SK-N-SH treated with all-trans-retinoic acid at 6 μM for 48 hours (cell line): ENCODE measurements around the gene VILL.

Source experiments
- ATAC-seq: fragments of 200-7000 bp; cut with Tn5 transposase; 3 replicates; pipeline ENCODE4 v1.9.1; 2020; ENCODE audit warnings: mild to moderate bottlenecking, moderate library complexity
- ARNTL ChIP-seq: fragments of 450-650 bp; formaldehyde crosslinking; IDR thresholded peaks from 2 replicates; pipeline ENCODE4 v1.5.0; 2020; ENCODE audit warnings: low read depth, mild to moderate bottlenecking, moderate library complexity, borderline replicate concordance
- CREB5 ChIP-seq: fragments of 250-450 bp; sonication (Bioruptor Pico); IDR thresholded peaks from 2 replicates; pipeline ENCODE4 v1.5.1; 2020; ENCODE audit warnings: low read depth, mild to moderate bottlenecking, moderate library complexity
- CSDC2 ChIP-seq: fragments of 250-450 bp; sonication (Bioruptor Pico); IDR thresholded peaks from 2 replicates; pipeline ENCODE4 v1.5.0; 2020; ENCODE audit warnings: mild to moderate bottlenecking, moderate library complexity
- CSRNP3 ChIP-seq: fragments of 250-450 bp; sonication (Bioruptor Pico); IDR thresholded peaks from 2 replicates; pipeline ENCODE4 v1.5.1; 2021; ENCODE audit warnings: mild to moderate bottlenecking, moderate library complexity
- ESRRG ChIP-seq: fragments of 250-450 bp; sonication (Bioruptor Pico); IDR thresholded peaks from 2 replicates; pipeline ENCODE4 v1.6.1; 2021; ENCODE audit warnings: mild to moderate bottlenecking
- OSR1 ChIP-seq: fragments of 250-450 bp; sonication (Bioruptor Pico); IDR thresholded peaks from 2 replicates; pipeline ENCODE4 v1.8.0; 2022; ENCODE audit warnings: moderate library complexity, mild to moderate bottlenecking, inconsistent platforms
- PATZ1 ChIP-seq: fragments of 250-450 bp; sonication (Bioruptor Pico); IDR thresholded peaks from 2 replicates; pipeline ENCODE4 v1.8.0; 2020; ENCODE audit warnings: mild to moderate bottlenecking, moderate library complexity, borderline replicate concordance
- POU6F1 ChIP-seq: fragments of 250-450 bp; sonication (Bioruptor Pico); IDR thresholded peaks from 2 replicates; pipeline ENCODE4 v1.8.0; 2021; ENCODE audit warnings: low read depth, mild to moderate bottlenecking, moderate library complexity, borderline replicate concordance
- PPARA ChIP-seq: fragments of 250-450 bp; sonication (Bioruptor Pico); IDR thresholded peaks from 2 replicates; pipeline ENCODE4 v1.5.0; 2020; ENCODE audit warnings: mild to moderate bottlenecking, borderline replicate concordance
- RARB ChIP-seq: fragments of 250-450 bp; sonication (Bioruptor Pico); IDR thresholded peaks from 2 replicates; pipeline ENCODE4 v1.8.0; 2021; ENCODE audit warnings: mild to moderate bottlenecking, moderate library complexity
- SNAI2 ChIP-seq: fragments of 250-450 bp; sonication (Bioruptor Pico); IDR thresholded peaks from 2 replicates; pipeline ENCODE4 v1.5.0; 2020; ENCODE audit warnings: mild to moderate bottlenecking, moderate library complexity
- TCF4 ChIP-seq: fragments of 250-450 bp; sonication (Bioruptor Pico); IDR thresholded peaks from 2 replicates; pipeline ENCODE4 v1.8.0; 2021; ENCODE audit warnings: mild to moderate bottlenecking, moderate library complexity, borderline replicate concordance
- ZC3H10 ChIP-seq: fragments of 250-450 bp; sonication (Bioruptor Pico); IDR thresholded peaks from 2 replicates; pipeline ENCODE4 v1.5.1; 2021; ENCODE audit warnings: mild to moderate bottlenecking, moderate library complexity
- ZFP3 ChIP-seq: fragments of 250-450 bp; sonication (Bioruptor Pico); IDR thresholded peaks from 2 replicates; pipeline ENCODE4 v1.5.0; 2020; ENCODE audit warnings: mild to moderate bottlenecking, moderate library complexity
- ZNF565 ChIP-seq: fragments of 450-650 bp; formaldehyde crosslinking; conservative IDR thresholded peaks from 2 replicates; pipeline ENCODE4 v1.5.0; 2020; ENCODE audit warnings: low read depth, mild to moderate bottlenecking, moderate library complexity
- ZNF70 ChIP-seq: fragments of 450-650 bp; formaldehyde crosslinking; IDR thresholded peaks from 2 replicates; pipeline ENCODE4 v1.5.0; 2020; ENCODE audit warnings: mild to moderate bottlenecking, moderate library complexity
- ZNF8 ChIP-seq: fragments of 450-650 bp; formaldehyde crosslinking; IDR thresholded peaks from 2 replicates; pipeline ENCODE4 v1.5.0; 2020; ENCODE audit warnings: mild to moderate bottlenecking, moderate library complexity

VILL gene

GRCh38 chr3:38038447-38038911 lies 47.9 kb downstream of the VILL start:
- no peak for ATAC-seq

GRCh38 chr3:38039101-38039898 lies 48.7 kb downstream of the VILL start, which contains the start of gene DLEC1:
DLEC1 (plus strand) TSS chr3:38039208; CDS start chr3:38039226, 18 bp downstream.
- ATAC-seq = no peak
- TF ChIP-seq ZNF565 (no peak), CSRNP3 (no peak), CSDC2 (CRISPR knock-in tag) (no peak), ARNTL (CRISPR knock-in tag) (no peak), POU6F1 (CRISPR knock-in tag) (no peak), ZFP3 (CRISPR knock-in tag) (no peak)
- TF ChIP-seq, all 23 proteins: peak for 0

More at GRCh38 chr3:38038447-38038911, 47.9 kb downstream of the VILL start:
- no peak for TF ChIP-seq POU6F1 (CRISPR knock-in tag)

GRCh38 chr3:38039899-38040261 lies 49.3 kb downstream of the VILL start:
- peak; percentile 48; the same call in 1 of the 3 replicates for ATAC-seq
- TF ChIP-seq ZC3H10 (CRISPR knock-in tag) = no peak
- no peak for TF ChIP-seq PATZ1 (CRISPR knock-in tag)
- no peak for TF ChIP-seq OSR1 (CRISPR knock-in tag)
- no peak for TF ChIP-seq PPARA
- TF ChIP-seq TCF4 (CRISPR knock-in tag) = no peak
- TF ChIP-seq POU6F1 (CRISPR knock-in tag) = no peak
- no peak for TF ChIP-seq CSDC2 (CRISPR knock-in tag)
- TF ChIP-seq, all 23 proteins: peak for 0

GRCh38 chr3:38040401-38040800 lies 49.8 kb downstream of the VILL start:
- no peak for ATAC-seq
- TF ChIP-seq ZNF70 (CRISPR knock-in tag) = no peak
- TF ChIP-seq ZC3H10 (CRISPR knock-in tag) = no peak
- TF ChIP-seq ESRRG (CRISPR knock-in tag) = no peak
- TF ChIP-seq SNAI2 (CRISPR knock-in tag) = no peak
- no peak for TF ChIP-seq PATZ1 (CRISPR knock-in tag)
- no peak for TF ChIP-seq POU6F1 (CRISPR knock-in tag)
- TF ChIP-seq PPARA = no peak
- TF ChIP-seq CREB5 (CRISPR knock-in tag) = no peak
- no peak for TF ChIP-seq CSRNP3
- no peak for TF ChIP-seq CSDC2 (CRISPR knock-in tag)
- TF ChIP-seq ZNF8 = no peak
- TF ChIP-seq RARB (CRISPR knock-in tag) = no peak
- no peak for TF ChIP-seq TCF4 (CRISPR knock-in tag)
